Inflammatory macrophage (primary cell): ENCODE results near the gene PIEZO2.

Experiments
- DNase-seq, 2 donors: peaks; one replicate each; pipeline ENCODE4 v3.0.0-alpha.2; 2020 to 2022

The PIEZO2 gene

DNA sequence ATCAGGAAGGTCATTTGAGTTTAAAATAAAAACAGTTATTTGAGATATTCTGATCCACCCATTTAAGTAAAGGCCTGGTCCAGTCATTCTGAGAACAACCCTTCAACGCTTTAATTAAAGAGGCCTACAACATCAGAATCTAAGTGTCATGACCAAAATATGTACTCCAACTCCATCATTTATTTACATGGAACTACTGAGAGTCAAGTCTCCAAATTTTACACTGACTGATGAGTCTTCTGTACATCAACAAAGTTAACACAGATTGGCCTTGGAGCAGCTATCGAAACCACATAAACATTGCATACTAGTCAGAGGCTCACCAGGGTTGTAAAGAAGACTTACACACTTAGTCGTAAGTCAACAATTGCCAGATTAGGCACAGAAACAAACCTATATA is 37.1 kb downstream of the PIEZO2 start:
- DNase-seq: no peak

DNA sequence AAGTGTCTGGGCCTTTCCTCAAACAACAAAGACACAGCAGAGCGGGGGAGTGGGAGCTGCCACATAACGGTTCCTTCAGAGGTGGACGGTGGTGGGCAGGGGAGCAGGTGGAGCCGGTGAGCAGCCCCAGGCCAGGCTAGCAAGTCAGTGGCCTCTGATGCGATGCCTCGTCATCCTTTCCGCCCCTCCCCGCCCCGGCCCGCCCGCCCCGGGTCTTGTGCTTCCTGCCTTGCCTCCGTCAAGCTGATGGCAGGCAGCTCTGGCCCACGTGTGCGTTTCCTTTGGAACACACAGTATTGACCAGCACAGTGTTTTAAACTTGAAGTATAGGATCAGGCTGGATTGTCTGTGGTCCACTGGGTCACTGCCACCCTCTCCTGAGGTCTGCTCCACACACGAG is 38.9 kb downstream of the PIEZO2 start:
- DNase-seq: no peak

DNA sequence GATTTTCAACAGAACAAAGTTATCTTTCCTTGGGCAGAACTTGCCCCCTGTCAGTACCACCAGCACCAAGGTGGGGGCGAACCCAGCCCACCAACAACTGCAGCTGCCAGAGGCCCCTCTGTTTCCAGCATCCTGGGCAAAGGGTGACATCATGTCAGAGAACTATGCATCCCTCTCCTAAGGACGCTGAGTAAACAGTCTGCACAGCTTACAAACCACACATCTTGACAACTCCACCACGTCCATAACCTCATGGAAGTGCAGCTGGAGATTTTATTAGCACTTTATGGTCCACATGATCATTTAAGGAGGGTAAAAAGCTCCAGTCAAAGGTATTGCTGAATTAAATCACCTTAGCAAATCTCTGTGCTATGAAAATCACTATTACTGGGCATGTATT is 40.4 kb downstream of the PIEZO2 start:
- no peak for DNase-seq

DNA sequence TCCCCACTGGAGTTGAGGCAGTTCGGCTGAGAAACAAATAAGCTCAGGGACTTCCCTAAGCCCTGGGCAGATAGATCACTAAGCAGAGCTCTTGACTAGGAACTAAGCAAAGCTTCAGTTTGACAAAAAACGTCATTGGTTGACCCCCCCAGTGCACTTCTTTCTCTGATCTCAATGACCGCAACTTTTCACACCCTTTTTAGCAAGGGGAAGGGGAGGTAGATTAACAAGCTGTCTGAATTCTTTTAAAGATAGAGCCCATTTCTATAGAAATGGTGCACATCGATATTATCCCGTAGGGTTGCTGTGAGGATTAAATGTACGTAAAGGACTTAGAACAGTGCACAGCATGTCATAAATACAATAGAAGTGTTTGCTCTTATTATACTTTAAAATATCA is 42.5 kb downstream of the PIEZO2 start:
- DNase-seq: no peak

DNA sequence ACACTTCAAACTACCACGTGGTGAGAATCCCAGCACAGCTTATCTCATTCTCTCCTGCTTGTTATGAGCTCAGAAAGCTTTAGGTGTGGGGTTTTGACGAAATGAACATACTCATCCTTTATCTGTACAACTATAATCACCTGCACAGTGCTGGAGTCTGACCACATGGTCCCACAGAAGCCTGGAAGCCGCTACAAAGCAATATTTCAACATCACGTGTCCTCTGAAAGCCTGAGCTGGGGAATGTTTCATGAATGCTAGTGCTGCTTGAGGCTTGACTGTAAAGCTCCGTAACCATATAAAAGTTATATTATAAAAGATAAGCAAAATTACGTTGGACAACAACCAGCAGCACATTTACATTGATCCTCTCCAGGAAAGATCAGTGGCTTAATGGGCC is 43.9 kb downstream of the PIEZO2 start:
- no peak for DNase-seq

DNA sequence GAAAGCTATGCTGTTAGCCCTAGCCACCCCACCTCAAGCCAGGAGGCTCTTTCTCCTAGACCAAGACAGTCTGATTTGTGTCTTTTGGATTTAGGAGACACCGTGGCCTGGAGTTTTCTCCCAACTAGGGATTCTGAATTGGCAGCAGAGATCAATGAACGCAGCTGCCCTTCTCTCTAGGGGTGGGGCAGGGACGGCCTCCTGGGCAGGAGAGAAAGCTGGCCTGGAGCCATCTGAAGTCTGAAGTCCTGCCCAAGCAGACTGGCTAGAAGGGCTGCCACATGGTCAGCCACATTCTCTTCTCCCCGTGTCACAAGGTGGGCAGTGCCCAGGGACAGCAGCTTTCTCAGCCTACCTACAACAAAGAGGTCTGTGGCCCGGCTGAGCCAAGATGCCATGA is 45.1 kb downstream of the PIEZO2 start:
- no peak for DNase-seq

DNA sequence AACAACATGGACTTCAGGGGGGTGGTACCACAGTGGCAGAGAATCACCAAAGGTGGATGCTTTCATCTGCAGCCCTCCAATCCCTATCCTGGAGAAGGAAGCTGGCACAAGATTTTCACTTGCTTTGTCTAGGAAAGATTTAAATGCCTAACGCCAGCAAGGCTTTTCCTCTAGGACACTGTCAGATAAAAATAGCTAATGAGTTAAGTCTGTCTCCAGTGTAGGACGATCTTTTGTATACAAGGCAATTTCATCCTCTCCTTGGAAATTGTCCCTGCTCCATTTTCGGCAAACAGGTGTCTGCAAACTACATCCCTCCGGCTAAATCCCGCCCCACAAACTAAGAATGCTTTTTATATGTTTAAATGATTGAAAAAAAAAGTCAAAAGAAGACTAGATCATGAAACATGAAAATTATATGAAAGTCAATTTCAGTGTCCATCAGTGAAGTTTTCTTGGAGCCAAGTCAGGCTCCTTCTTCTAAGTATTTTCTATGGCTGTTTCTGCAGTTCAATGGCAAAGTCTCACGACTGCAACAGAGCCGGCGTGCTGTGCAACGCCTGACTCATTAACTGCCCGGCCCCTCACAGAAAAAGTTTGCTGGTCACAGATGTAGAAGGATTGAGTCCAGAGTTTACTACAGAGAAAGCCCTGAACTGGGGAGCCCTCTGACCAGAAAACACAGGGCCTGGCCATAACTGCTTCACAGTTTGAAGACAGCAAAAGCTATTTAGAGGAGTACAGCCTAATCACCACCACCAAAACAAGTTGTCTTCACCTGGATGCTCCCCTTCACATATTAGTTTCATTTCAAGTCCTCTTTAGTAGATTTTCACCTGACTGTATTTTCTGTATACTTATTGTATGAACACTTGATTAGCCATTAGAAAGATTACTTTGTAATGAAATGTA is 52.3 kb downstream of the PIEZO2 start:
- no peak for DNase-seq

DNA sequence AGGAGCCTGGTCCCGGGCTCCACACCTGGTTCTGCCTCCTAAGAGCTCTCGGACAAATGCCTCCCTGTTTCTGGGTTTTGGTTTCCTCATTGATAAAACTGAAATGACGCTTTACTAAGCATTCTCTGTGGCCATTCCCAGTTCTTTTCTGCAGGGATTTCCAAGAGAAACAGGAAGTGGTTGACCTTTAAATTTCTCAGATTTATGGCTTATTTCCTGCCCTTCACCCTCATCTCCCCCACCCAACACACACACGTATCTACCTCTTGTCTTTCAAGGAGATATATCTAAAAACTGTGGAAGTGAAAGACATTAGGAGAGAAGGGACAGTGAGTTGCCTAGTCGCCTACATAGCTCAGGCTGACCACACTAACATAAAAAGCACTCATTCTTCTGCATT is 53.0 kb downstream of the PIEZO2 start:
- DNase-seq: no peak

DNA sequence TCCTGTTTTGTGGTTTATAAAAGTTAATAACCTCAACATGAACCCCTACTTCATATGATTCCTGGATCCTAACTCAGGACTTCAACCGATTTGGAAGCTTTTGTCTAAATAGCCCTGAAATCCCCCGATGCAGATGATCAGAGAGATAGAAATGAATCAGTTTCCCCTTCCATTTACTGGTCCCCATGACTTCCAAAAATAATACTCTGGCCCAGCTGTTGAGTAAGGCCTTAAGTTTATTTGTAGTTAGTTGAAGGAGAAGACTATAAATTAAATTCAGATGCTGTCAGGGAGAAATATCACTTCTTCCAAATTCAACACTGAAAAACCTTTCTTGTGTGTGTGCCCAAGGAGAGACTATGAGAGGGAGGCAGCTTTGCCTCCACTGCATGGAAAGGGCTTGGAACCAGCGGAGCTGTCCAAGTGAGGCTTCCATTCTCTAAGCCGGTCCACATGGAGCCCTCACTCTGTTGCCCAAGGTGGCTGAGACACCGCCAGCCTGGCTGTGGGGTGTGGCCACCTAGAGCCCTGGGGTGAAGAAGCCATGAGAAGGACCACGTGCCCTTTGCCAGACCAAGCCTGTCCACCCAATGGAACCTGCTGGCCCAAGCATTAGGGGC is 53.6 kb downstream of the PIEZO2 start:
- DNase-seq: no peak

DNA sequence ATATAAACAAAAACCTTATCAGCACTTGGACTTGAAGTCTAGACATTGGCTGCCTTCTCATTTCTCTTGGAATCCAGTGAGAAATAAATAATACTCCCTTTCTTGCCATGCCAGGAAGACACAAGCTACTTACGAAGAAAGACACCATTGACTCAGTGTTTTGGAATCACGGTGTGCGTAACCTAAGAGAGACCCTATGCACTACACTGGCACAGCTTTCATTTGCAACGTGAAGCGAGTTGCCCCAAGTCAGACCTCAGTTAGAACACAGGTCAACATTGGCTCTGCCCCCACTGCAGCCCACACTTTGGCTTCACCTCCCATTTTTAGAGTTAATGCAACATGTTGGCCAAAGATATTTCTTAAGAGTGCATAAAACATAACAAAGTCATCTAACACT is 54.2 kb downstream of the PIEZO2 start:
- no peak for DNase-seq

DNA sequence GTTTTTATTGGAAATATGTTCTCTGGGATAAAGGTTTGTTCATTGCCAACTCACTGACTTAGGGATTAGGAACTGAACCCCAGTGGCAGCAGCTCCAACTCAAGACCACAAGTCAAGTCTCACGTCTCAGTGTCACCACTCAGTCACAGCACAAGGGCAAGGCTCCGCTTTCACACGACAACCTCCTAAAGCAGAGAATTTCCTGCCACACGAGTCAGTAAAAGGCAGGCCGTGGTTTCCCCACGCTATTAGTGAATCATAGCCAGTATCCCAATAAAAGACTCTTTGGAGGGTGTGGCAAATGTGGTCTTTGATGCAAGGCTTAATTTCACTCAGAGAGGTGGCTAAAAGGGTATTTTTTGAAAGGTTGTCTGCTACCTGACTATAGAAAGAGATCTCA is 57.6 kb downstream of the PIEZO2 start:
- no peak for DNase-seq

DNA sequence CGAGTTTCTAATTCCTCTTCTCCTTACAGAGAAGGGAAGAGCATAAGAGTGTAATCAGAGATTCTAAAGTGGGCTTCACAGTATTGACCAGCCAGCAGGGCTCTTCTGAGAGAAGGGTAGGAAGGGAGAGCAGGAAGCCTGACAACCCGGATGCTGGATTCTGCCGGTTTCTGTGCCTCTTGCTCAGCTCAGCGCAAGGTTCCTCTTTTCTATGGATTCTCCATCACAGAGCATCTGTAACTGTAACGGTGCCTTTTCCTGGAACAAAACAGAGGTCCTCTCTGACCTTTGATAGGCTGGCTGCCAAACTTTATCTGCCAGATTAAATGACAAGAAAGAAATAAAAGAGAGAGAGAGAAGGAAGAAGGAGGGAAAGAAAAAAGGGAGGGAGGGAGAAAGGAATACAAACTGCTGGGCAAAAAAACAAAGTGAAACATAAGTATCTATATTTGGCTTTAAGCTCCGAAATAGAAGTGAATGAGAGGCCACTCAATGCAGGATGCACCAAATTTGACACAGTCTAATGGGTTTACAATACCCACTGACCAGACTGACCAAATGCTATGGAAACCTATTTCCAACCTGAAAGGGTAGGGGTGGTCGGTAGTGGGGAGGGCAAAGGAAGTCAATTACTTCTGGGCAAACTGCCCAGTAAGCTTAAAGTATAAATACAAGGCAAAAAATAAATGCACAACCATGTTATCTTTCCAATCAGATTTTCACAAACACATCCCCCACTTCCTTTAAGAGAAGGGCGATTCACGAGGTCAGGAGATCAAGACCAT is 59.2 kb downstream of the PIEZO2 start:
- peak in 1 of 2 donors; percentile 4 for DNase-seq

DNA sequence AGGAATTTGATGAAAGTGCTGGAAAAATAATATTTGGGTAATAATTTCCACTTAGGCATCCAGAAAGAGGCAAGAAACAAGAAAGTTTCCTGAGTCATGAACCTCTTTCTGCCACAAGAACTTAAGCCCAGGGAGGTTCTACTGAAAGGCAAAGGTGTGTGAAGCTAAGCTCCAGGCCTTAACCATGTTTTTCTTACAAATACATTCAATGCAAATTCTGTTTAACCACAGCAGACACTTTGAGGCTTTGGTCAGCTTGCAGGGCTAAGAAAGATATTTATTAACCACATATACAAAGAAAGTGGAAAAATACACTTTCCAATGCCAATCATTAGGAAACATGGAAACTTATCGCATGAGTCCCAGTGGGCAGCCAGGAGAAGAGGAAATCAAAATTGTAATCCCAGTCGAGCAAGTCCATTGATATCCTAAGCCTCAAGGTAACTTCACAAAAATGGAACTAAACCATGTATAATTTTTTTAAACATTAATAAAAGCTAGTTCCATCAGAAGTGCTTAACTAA is 68.3 kb downstream of the PIEZO2 start:
- no peak for DNase-seq

DNA sequence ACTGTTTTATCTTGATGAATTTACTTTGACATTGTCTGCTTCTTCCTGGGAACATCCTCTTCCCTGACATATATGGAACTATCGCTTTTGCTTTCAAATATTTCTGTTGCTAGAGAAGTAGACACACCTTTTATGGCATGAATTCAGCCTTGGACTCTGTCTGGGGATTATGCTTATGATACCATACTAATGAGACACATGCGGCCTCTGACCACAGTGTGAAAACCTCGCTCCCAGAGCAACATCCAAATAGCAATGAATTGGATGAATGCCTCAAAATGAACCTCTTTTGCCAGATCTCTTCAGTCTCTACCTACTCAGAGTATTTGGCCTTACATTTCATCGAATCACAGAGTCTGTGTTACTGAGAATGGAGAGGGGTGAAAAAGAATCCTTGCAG is 70.9 kb downstream of the PIEZO2 start:
- DNase-seq: no peak

DNA sequence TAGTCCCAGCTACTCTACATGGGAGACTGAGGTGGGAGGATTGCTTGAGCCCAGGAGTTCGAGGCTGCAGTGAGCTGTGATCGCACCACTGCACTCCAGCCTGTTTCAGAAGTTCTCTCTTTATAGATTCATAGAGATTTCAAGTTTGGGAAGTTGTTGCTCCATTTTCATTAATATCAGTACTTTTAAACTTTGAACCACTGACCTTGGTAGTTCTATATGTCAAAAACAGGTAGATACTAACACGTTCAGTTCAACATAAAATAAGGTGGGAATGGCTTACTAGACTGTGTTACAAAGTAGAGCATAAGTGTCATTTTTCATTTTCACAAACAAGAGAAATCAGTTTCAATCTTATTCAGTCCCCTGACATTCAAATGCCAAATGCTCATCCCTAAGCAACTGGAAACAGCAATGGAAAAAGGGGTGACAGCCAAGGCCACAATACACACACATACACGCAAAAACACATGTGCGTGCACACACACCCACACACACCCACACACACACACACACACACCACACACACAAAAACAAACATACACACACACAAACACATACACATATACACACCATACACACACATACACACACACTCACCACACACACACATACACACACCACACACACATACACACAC is 71.7 kb downstream of the PIEZO2 start:
- no peak for DNase-seq

DNA sequence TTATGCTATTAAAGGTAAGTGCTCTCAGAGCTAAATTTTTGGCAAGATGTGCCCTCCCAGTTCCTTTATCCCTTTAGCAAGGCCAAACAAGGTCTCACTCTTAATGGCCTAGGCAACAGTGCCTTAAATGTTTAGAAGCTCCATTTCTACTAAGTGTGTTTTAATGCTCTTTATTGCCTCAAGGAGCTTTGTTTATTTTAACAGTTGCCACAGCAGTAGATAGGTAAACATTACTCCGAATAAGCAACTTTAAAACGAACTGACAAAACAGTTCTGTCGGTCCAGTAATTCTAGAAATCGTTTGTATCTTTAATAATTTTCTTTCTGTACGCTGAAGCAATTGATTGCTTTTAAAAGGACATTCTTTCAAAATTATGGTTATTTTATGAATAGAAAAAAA is 74.5 kb downstream of the PIEZO2 start:
- DNase-seq: no peak

DNA sequence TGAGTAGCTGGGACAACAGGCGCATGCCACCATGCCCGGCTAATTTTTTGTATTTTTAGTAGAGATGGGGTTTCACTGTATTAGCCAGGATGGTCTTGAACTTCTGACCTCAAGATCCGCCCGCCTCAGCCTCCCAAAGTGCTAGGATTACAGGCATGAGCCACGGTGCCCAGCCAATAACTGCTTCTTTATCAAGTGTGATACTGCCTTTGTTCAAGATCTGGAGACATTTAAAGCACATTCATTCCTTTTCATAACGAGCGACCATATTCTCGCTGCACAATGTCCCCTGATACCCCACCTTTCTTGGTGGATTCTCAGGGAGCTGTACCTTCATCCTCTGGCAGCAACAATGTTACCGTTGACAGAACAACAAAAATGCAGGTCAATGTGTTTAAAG is 75.4 kb downstream of the PIEZO2 start:
- DNase-seq: no peak

DNA sequence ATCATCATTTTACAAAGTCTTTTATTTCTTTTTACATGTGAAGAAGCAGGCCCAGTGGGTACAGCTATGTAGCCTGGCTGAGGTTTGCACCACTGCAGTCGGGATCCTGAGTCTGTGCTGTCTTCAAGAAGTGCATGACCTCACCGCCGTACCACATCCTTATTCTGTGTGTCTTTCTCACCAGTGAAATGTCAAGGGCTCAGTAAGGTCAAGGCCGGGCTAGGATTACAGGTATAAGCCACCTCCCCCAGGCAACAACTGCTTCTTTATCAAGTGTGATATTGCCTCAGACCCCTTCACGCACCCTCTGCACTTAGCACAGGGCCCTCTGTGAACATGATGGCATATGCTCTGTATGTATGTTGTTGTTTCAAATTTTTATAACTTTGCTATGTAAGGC is 76.7 kb downstream of the PIEZO2 start:
- DNase-seq: no peak

DNA sequence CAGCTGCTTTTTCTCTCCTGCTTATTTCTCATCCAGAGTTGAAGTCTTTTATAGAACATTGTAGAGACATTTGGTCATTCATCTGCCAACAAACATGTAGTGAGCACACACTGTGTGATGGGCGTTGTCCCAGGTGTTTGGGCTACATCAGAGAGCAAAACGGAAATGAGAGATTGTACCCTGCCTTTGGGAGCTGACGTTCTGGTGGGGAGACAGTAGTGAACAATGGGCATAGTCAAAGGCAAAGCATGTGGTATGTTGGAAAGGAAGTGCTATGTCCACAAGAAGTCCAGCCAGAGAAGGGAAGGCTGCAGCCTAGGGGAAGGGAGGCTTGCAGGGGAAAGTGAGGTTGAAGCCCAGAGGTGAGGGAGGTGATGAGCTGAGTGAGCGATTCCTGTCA is 78.1 kb downstream of the PIEZO2 start:
- DNase-seq: no peak

DNA sequence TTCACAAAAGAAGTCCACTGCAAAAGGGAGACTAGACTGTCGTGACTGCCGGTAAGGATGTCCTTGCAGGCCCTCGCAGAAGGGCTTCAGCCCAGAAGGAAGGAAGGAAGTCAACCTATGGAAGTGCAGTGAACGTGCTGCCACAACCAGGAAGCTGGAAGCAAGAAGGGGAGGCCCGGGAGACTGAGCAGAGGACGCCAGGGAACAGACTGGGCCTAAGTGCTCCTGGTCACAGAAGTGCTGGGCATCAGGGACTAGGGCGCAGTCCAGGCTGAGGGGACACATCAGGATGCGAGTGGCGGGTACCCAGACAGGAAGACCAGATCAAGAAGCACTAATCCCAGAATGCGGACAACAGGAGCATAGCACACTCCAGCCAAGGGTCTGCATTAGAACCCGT is 78.8 kb downstream of the PIEZO2 start:
- no peak for DNase-seq

DNA sequence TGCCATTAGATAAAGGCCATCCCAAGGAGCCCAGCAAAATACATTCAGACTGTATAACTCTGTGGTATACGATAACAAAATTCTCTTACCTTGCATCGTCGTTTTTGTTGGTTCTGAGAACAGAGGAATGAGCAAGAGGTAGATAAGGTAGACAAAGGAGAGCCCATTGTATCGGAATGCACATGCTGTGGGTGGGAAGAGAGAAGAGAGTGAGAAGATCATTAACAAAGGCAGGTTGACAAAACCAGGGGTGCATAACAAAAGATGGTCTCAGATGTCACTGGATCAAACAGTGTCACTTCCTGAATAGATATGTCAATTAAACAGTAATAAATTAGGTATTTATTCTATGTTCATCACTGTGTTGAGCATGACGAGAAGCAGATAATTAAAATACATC is 83.3 kb downstream of the PIEZO2 start:
- no peak for DNase-seq

DNA sequence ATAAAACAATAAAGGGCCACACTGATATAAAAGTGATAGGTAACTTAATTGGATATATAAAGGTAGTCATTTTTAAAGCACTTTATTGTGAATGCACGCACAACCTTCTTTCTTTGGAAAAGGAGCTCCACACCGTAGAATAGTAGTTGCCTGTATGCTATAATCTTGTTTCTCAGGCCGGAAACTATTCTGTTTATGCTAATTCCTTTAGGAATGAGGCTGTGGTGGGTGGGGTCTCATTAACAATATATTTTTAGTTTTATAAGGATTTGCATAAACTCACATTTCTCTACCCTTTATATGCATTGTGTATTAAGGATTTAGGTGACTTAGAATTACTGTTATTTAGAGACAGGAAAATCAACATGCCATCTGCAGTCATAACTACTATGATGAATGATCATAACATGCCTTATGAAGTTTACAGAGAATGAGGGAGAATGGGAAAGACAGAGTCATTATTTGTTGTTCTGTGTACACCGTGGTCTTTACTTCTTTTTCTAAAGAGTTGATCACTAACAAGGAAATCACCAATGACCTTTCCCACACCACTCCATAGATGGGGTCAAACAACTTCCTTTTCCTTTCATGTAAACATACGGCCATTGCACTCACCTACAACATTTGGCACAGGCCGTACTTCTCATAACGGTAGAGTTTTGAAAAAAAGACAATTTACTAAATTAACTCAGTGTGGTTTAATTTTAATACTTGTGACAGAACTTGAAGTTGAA is 84.5 kb downstream of the PIEZO2 start:
- no peak for DNase-seq
